Smooth muscle cell (in vitro differentiated cells): ENCODE data around the gene TSPAN9. TPM values are rescaled to one million over a fixed set of nuclear protein-coding genes. Genes with fewer than 3 reads are reported as not detected.

Source experiments
- DNase-seq: peaks from one replicate; lab custom pipeline; 2025; ENCODE audit not compliant: unreplicated experiment; lab: John Stamatoyannopoulos, UW
- H2AFZ ChIP-seq: fragments of 200-600 bp; sonication (generic); 2 replicates; pipeline ENCODE4 v1.6.0; 2016; ENCODE audit warnings: antibody characterized with exemption, low read depth, mild to moderate bottlenecking
- H3F3A ChIP-seq: fragments of 200-600 bp; sonication (generic); 2 replicates; pipeline ENCODE4 v1.6.0; 2017; ENCODE audit warnings: antibody characterized with exemption, low read depth
- H3K27ac ChIP-seq: fragments of 200-600 bp; sonication (generic); 2 replicates; pipeline ENCODE4 v1.5.1; 2016; ENCODE audit warnings: low read depth, mild to moderate bottlenecking
- H3K27me3 ChIP-seq: fragments of 200-600 bp; sonication (generic); 2 replicates; pipeline ENCODE4 v1.6.1; 2016; ENCODE audit warnings: low read depth, mild to moderate bottlenecking
- H3K36me3 ChIP-seq: fragments of 200-600 bp; sonication (generic); 2 replicates; pipeline ENCODE4 v1.5.1; 2016; ENCODE audit warnings: low read depth
- H3K4me1 ChIP-seq: fragments of 200-600 bp; sonication (generic); 2 replicates; pipeline ENCODE4 v1.5.1; 2016; ENCODE audit warnings: low read depth
- H3K4me2 ChIP-seq: fragments of 200-600 bp; sonication (generic); 2 replicates; pipeline ENCODE4 v1.6.0; 2016; ENCODE audit warnings: mild to moderate bottlenecking
- H3K4me3 ChIP-seq: fragments of 200-600 bp; sonication (generic); 2 replicates; pipeline ENCODE4 v1.5.1; 2016; ENCODE audit warnings: mild to moderate bottlenecking
- H3K79me2 ChIP-seq: fragments of 200-600 bp; sonication (generic); 2 replicates; pipeline ENCODE4 v1.6.0; 2016; ENCODE audit warnings: low read depth, mild to moderate bottlenecking
- H3K9ac ChIP-seq: fragments of 200-600 bp; sonication (generic); 2 replicates; pipeline ENCODE4 v1.6.0; 2016; ENCODE audit warnings: low read depth
- H3K9me3 ChIP-seq: fragments of 200-600 bp; sonication (generic); replicated peaks from 2 replicates; pipeline ENCODE4 v1.5.1; 2016; ENCODE audit warnings: low read depth
- H4K20me1 ChIP-seq: fragments of 200-600 bp; sonication (generic); 2 replicates; pipeline ENCODE4 v1.6.0; 2016; ENCODE audit warnings: low read depth
- WGBS: methylation state at CpG from one replicate; pipeline ENCODE4 v1.1.7; 2016; ENCODE audit warnings: low lambda C conversion rate; 5-methylcytosine and 5-hydroxymethylcytosine counted together
- polyA plus RNA-seq: library from polyadenylated mRNA; unstranded; fragments of >200 nt; fragmentation: Nextera tagmentation; extraction: Ambion mirVana; gene quantifications from 2 replicates; pipeline ENCODE4 v1.2.1, GENCODE V29; 2016
- total RNA-seq: library from RNA; depleted of rRNA; stranded (reverse); fragments of >200 nt; gene quantifications from 2 replicates; pipeline ENCODE4 v1.2.3, GENCODE V29; 2014
- TF ChIP-seq, protein P1 (sequence below): fragments of 200-600 bp; sonication (generic); IDR thresholded peaks from 2 replicates; pipeline ENCODE4 v1.5.1; 2017; ENCODE audit warnings: borderline replicate concordance, mild to moderate bottlenecking, antibody characterized with exemption; ENCODE audit not compliant: insufficient read depth, poor library complexity, severe bottlenecking

TSPAN9 gene
- total and polyA plus RNA-seq, 2 experiments from 2014 or later: 17.7 to 29.8 TPM

DNA sequence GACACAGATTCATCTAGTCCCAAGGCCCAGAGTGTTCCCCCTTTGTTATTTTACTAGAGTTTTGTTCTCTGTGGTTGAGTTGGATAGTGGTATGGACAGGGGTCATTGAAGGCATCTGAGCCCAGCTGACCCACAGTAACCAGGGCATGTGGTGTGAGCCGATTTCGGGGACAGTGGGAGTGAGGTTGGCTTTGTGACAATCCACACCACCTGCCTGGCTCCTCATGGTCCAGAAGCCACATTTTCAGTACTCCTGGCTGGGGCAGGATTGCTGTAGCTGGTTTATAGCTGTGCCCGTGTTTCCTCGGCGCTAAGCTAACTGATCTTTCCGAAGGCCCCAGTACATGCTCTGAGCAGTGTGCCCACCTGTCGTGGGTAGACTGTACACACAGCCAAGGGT is 116.0 kb downstream of the TSPAN9 start:
- Histone ChIP-seq H2AFZ (no peak overlapping the region), H3K4me1 (no peaks in the 10 kb centered on the region), H3K79me2 (no peaks in the 10 kb centered on the region), H3K36me3 (no peaks in the 10 kb centered on the region), H3K4me3 (no peak overlapping the region), H3F3A (no peaks in the 10 kb centered on the region), H3K27me3 (no peaks in the 10 kb centered on the region), H3K9ac (no peak overlapping the region), H4K20me1 (peaks cover 94% of the 10 kb centered on the region), H3K27ac (no peak overlapping the region), H3K4me2 (no peak overlapping the region), H3K9me3 (no peaks in the 10 kb centered on the region)
- WGBS: 97% methylated on average over 7 of the region's 7 CpGs
- DNase-seq: no peak
- TF ChIP-seq, protein P1, sequence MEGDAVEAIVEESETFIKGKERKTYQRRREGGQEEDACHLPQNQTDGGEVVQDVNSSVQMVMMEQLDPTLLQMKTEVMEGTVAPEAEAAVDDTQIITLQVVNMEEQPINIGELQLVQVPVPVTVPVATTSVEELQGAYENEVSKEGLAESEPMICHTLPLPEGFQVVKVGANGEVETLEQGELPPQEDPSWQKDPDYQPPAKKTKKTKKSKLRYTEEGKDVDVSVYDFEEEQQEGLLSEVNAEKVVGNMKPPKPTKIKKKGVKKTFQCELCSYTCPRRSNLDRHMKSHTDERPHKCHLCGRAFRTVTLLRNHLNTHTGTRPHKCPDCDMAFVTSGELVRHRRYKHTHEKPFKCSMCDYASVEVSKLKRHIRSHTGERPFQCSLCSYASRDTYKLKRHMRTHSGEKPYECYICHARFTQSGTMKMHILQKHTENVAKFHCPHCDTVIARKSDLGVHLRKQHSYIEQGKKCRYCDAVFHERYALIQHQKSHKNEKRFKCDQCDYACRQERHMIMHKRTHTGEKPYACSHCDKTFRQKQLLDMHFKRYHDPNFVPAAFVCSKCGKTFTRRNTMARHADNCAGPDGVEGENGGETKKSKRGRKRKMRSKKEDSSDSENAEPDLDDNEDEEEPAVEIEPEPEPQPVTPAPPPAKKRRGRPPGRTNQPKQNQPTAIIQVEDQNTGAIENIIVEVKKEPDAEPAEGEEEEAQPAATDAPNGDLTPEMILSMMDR: no peak

DNA sequence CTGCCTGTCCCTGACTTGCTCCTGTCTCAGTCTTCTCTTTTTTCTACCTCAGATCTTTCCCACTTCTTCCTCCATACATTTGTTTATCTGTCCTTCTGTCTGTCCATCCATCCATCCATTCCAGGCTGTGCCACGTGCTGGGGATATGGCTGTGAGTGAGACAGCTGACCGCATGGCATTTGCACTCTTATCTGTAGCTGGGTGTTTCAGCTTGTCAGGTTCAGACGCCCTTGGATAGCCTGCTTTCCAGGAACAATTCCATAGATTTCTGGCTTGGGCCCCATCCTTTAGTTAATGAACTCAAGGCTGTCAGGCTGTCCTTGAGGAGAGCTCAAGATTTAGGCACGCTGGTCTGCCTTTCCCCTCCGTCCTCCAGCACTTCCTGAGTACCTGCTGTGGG is 116.6 kb downstream of the TSPAN9 start:
- no peak overlapping the region for H3K4me3 ChIP-seq
- peaks cover 89% of the 10 kb centered on the region for H4K20me1 ChIP-seq
- no peak for DNase-seq

DNA sequence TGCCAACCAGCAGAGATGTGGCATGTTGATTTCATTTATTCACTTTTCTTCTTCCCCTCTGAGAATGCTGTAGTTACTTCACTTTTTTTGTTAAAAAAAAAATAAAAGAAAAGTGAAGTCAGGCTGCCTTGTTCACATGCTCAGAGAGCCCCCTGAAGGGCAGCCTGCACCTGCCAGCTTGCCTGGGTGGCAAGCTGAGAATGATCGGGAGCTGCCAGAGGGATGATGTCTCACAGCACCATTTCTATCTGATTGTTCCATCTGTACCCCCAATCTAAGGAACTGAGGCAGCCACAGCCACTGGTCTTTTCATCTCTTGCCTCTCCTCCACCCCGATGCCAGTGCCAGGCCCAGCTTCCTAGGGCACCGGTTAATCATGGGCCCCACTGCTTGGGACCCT is 118.2 kb downstream of the TSPAN9 start:
- no peak overlapping the region for H3K27ac ChIP-seq
- H3K9ac ChIP-seq: no peak overlapping the region
- no peaks in the 10 kb centered on the region for H3K9me3 ChIP-seq
- TF ChIP-seq, protein P1: no peak
- H3K4me1 ChIP-seq: peaks cover 8% of the 10 kb centered on the region
- H3F3A ChIP-seq: no peaks in the 10 kb centered on the region
- no peaks in the 10 kb centered on the region for H3K79me2 ChIP-seq
- 93% methylated on average over 3 of the region's 3 CpGs for WGBS
- peaks cover 89% of the 10 kb centered on the region for H4K20me1 ChIP-seq
- H3K4me2 ChIP-seq: no peak overlapping the region
- H2AFZ ChIP-seq: no peak overlapping the region
- H3K36me3 ChIP-seq: no peaks in the 10 kb centered on the region
- no peak for DNase-seq
- peaks cover 11% of the 10 kb centered on the region for H3K27me3 ChIP-seq
- no peak overlapping the region for H3K4me3 ChIP-seq

More for the DNA sequence above, 116.6 kb downstream of the TSPAN9 start:
- TF ChIP-seq, protein P1: no peak
- no peak overlapping the region for H3K9ac ChIP-seq
- no peaks in the 10 kb centered on the region for H3K9me3 ChIP-seq
- H3K36me3 ChIP-seq: no peaks in the 10 kb centered on the region
- no peak overlapping the region for H3K4me2 ChIP-seq
- H3F3A ChIP-seq: no peaks in the 10 kb centered on the region
- WGBS: 87% methylated on average over 5 of the region's 5 CpGs
- no peaks in the 10 kb centered on the region for H3K79me2 ChIP-seq
- H3K27me3 ChIP-seq: no peaks in the 10 kb centered on the region
- H3K4me1 ChIP-seq: no peaks in the 10 kb centered on the region
- H3K27ac ChIP-seq: no peak overlapping the region
- no peak overlapping the region for H2AFZ ChIP-seq

DNA sequence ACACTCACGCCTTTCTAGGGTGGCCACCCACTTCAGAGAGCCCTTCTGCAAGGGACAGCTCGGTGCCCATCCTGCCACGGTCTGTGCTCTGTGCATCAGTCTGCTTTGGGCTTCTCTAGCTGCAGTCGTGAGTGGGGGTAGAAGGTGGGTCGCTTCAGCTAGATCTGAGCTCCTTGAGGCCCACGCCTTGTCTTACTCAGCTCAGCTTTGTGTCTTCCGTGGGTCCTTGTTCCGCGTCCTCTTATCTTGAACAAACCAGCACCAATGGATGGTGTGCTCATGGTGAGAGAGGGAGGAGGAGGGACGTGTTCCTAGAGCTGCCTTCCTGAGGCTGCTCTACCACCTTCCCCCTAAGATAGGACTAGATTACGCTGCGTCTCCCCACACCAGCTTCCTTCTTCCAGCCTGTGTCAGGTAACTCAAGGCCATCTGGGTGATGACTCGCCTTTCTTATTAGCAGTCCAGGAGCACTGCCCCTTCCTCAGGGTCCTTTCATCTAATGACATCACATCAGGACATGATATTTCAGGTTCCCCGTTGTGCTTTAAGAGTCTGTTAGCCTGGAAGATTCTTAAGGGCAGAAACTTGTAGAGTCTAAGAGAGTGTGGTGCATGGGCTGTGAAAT is 118.8 kb downstream of the TSPAN9 start:
- WGBS: 88% methylated on average over 14 of the region's 14 CpGs

More for the DNA sequence above, 118.8 kb downstream of the TSPAN9 start:
- Histone ChIP-seq H3K9ac (no peak overlapping the region), H3K4me2 (no peak overlapping the region), H4K20me1 (peaks cover 89% of the 10 kb centered on the region), H3K27me3 (peaks cover 11% of the 10 kb centered on the region), H3K36me3 (no peaks in the 10 kb centered on the region), H3K4me1 (peaks cover 9% of the 10 kb centered on the region), H3K9me3 (no peaks in the 10 kb centered on the region), H3K79me2 (no peaks in the 10 kb centered on the region), H3K27ac (no peak overlapping the region), H3F3A (no peaks in the 10 kb centered on the region), H3K4me3 (no peak overlapping the region), H2AFZ (no peak overlapping the region)
- no peak for DNase-seq
- TF ChIP-seq, protein P1: no peak
